Stimulated activated CD4-positive, alpha-beta T cell treated with anti-CD3 and anti-CD28 coated beads, TNF-alpha, amount 100 ng/mL, for 4 hours (primary cell): ENCODE data around the gene CD226.
"Not testable (repeated sequence)": the region's sequence is repeated elsewhere in the genome, so short reads cannot be mapped to it uniquely, and the experiment has no call there.

Source experiments
- DNase-seq, 3 experiments: peaks; one replicate each; pipeline ENCODE4 v3.0.0-alpha.2; 2020; ENCODE audit warnings: low read depth in 3 of 3

Gene CD226

DNA sequence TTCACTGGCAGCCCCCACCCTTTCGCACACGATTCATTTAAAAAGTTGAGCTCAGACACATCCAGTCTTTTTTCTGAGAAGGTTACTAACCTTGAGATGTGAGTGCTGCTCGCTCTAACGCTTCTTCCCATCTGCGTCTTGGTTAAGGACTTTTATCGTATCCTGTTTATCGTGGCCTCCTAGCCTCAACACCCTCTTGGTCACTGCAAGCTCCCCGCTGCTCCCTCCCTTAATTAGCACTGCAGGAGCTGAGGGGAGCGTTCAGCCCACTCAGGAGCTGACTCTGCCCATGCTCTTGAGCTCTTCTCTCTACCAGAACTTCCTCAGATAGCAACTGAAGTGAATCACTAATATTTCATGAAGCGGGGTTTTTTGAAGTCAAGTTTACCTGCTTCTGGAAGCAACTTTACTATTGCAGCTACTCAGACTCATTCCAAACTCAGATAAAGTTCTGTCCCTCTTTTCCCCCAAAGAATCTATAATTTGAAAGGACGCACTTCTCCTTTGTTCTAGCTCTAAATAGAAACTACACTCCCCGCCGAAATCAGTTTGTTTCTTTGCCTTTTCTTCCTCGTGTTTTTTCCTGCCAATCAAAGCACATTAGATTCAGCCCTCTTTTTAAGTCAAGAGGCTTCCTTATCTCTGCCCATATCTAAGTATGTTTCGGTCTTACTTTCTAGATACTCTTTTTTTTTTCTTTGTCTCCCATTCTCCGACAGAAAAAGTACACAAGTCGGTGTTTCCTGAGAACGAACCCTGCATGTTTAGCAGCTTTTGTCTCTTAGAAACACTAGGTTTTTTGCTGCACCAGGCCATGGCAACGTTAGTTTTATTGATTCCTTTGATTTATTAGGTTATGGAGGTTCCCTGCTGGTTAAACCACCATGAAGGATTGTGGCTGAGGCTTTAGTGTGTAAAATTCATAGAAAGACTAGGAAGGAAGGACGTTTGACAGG, 9.3 kb upstream of the CD226 start:
- no peak for DNase-seq

DNA sequence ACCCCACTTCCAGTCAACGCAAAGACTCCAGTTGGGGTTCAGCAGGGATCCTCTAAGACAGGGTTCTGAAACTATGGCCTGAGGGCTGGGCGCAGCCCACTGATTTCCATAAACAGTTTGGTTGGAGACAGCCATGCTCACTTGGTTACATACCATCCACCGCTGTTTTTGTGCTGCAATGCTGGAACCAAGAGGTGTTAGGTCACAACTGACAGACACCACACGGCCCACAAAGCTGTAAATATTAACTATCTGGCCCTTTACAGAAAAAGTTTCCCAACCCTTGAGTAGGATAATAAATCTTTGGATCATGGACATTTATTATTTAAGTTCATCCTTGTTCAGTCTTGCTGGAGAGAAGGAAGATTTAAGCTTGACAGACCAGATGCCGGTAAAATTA, 8.4 kb upstream of the CD226 start:
- DNase-seq: no peak

DNA sequence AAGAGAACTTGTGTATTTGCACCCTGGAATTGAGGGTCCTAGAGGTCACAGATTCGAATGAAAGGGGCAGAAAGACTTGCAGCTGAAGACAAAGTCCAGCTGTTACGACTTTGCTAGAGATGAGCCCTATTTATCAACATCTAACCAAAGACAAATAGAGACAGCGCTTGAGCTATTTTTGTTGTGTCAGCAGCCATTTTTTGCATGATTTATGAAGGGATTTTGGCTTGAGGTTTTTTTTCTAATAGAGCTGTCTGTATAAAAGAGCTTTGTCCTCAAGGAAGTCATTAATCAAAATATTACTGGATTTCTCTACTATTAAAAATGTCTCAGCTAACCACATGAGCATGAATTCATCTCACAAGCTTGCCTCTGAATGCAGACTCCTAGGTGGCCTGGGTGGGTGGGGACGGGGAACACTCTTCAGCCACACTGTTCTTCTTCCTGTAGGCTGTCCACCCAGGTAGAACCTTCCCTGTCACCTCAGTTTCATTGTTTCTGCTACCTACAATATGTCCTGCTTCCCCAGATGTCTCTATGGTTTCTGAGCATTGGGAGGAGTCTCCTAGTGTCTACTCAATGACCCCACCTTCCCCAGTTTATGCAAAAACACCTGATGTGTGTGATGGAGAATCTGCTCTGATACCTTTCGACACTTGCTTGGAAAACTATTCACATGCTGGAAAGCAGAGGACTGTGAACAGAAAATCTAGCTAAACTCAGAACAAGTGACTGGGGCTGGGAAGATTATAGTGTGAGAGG, 7.2 kb upstream of the CD226 start:
- no peak for DNase-seq

DNA sequence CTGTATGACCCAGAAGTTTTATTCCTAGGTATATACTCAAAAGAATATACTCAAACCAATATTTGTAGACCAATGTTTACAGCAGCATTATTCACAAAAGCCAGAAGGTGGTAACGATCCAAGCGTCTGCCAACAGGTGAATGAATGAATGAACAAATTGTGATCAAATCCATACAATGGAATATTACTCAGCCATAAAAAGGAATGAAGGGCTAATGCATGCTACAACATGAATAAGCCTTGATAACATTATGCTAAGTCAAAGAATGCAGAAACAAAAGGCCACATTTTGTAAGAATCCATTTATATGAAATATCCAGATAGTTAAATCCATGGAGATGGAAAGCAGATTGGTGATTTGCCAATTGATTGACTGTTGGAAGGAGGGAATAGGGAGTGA, 5.5 kb upstream of the CD226 start:
- DNase-seq: no peak

DNA sequence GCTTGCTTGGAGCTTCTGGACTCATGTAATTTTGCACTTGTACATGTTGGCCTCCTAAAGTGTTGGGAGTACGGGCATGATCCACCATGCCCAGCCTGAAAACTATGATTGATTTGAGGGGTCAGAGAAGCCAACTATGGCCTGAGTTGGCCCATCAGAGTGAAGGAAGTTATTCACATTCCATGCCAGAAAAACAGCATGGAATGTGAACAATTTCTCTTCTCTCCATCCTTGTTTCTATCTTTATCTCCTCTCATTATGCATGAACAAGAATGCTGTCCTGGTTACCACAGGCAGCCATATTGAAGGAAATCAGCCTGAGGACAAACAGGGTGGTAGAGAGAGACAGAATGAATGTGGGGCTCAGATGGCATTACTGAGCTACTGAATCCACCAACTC, 3.5 kb upstream of the CD226 start:
- no peak for DNase-seq

DNA sequence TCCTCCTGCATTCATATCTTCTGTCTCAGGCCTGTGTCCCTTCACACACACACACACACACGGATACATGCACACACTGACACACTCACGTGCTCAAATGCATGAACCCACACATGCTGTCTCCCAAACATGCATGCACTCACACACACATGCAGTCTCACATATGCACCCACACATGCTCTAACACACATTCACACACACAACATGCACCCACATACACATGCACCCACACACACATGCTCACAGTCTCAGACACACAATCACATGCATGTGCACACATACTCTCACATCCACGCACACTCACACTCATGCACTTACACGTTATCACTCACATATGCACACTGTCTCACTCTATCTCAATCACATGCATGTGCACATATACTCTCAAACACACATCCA, 1.9 kb upstream of the CD226 start:
- no peak for DNase-seq

DNA sequence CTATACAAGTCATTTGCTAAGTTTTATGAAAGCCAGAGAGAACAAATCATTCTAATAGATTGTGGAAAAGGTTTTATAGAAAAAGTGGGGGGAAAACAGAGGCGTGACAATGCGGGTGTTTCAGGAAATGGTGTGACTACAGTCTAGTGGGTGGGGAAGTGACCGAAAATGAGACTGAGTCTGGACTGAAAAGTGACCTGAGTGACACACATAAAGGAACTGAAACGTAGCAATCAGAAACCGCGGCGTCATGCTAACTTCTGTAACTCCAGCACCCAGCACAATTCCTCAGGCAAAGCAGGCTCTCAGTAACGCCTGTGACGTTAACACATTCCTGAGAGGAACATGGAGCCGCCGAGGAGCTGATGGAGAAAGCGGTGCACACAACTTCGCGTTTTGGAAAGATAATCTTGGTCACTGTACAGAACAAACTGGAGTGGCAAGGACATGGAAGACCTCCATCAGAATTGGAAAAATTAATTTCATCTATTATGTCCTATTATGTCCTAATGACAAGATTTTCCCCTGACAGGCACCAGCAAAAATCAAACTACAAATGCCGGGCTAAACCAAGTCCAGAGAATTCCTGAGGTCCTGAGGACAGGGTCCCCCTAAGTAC, 1.4 kb upstream of the CD226 start:
- DNase-seq: no peak

DNA sequence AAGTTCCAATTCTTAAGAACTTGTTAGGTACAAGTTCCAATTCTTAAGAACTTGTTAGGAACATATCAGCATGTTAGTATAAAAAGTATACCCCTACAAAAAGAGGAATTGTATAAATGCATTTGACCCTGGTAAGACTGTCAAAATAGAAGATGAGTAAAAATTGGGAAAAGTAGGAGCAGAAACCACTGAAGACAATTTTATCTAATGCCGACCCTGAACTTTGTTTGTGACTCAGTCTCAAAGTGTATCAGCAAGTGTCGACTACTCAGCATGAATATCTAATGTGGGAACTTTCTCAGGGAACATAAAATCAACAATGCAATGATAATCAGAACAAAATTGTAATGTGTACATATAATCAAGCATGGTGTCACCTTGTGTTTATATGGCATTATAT, 583 bp upstream of the CD226 start:
- DNase-seq: no peak

DNA sequence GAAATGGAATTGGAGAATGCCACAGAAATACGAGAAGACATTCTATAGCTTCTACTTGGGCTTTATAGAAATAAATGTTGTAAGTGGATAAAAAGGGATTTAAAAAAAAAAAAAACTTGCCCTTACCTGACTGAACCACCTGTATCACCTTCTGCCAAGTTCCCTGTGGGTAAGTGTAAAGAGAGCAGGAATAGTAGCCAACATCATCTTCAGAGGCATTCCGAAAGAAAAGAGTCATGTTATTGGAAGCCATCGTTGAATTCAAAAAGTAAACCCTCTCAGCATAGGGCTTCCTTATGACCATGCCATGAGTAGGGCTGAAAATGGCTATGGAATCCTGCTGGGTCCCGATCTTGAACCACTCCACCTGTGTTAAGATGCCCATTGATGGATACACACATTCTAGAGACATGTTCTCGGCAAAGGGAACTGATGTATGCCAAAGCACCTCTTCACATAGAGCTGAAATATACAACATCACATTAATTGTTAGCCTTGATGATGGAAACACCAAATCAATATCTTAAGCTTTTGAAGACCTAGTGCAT, 991 bp downstream of the CD226 start:
- no peak for DNase-seq

DNA sequence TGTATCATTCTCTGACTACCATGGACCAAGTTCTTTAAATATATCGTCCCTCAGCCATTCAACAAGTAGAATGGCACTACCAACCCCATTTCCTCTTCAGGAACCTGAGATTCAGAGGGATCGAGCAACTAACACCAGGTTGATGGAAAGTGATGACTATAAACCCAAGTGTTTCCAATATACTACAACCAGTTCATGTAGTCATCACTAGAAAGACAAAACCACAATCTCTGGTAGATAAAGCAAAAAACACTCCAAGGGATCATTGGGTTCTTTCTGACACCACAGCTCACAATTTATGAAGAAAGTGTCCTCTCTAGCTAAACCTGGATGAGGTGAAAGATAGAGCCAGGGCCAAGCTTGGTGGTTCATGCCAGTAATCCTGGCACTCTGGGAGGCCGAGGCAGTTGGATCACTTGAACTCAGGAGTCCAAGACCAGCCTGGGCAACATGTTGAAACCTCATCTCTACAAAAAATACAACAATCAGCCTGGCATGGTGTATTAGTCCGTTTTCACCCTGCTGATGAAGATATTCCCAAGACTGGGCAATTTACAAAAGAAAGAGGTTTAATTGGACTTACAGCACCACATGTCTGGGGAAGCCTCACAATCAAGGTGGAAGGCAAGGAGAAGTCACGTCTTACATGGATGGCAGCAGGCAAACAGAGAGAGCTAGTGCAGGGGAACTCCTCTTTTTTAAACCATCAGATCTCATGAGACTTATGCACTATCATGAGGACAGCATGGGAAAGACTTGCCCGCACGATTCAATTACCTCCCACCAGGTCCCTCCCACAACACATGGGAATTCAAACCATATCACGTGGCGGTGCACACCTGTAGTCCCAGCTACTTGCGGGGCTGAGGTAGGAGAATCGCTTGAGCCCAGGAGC, 2.2 kb downstream of the CD226 start:
- no peak for DNase-seq

DNA sequence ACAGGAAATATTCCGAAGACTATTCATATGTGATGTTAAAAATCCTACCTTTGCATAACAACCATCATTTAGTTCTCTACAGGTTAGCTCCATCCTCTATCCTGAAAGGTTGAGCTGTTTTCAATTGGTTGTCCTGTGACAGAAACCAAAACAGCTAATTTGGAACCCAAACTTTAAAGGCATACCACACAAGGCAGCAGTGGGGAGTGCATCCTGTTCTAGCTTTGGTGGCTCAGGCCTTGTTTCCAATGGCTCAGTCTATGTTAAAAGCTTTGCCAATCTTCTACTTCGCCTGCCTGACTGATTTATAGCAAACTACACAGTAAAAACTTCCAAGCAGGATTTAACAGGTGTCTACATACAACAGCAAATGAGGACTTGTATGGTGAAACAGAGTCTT, 3.2 kb downstream of the CD226 start:
- no peak for DNase-seq

DNA sequence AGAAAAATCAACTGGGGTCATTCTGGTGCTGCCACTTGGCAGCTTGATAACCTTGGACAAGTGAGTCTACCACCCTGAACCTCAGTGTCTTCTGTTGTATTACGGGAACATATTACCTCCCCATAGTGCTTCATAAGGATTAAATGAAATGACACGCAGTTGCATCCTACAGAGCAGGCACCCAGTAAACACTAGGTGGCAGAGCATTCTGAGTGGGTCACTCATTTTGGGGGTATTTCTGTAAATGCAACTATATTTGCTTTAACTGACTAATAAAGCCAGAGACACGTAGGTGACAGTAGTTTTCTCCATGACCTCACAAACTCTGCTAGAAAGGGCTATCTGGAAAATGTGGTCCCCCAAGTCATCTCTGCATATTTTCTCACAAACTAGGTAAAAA, 4.7 kb downstream of the CD226 start:
- no peak for DNase-seq

DNA sequence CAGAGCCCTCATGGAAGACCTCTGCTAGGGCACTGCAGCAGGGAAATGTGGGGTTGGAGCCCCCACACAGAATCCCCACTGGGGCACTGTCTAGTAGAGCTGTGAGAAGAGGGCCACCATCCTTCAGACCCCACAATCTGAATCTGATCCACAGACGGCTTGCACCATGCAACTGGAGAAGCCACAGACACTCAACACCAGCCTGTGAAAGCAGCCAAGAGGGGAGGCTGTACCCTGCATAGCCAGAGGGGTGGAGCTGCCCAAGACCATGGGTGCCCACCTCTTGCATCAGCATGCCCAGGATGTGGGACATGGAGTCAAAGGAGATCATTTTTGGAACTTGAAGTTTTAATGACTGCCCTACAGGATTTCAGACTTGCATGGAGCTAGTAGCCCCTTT, 6.5 kb downstream of the CD226 start:
- DNase-seq: no peak

DNA sequence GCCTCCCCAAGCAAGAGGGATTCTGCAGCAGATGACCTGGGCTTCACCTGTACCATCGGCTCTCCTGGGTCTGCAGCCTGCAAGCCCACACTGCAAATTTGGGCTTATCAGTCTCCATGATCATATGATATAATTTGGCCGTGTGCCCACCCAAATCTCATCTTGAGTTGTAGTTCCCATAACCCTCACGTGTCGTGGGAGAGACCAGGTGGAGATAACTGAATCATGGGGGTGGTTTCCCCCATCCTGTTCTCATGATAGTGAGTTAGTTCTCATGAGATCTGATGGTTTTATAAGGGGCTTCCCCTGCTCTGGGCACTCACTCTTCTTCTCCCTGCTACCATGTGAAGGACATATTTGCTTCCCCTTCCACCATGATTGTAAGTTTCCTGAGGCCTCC, 7.9 kb downstream of the CD226 start:
- not testable (repeated sequence) for DNase-seq

DNA sequence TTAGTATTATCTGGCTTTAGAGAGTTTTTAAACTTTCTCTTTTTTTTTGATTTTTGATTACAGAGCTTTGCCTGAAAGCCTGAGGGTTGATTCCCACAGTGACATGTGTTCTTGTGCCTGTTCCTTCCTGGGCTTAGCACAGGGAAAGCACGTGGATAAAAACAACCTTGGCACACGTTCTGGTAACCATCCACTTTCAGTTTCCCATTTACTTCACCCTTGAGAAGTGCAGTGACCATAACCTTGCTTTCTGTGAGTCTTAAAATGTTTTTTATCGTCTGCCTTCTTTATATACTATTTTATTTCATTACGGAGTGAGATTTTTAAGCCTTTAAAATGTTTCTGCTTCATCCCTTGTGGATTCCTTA, 11.5 kb downstream of the CD226 start:
- DNase-seq: no peak

DNA sequence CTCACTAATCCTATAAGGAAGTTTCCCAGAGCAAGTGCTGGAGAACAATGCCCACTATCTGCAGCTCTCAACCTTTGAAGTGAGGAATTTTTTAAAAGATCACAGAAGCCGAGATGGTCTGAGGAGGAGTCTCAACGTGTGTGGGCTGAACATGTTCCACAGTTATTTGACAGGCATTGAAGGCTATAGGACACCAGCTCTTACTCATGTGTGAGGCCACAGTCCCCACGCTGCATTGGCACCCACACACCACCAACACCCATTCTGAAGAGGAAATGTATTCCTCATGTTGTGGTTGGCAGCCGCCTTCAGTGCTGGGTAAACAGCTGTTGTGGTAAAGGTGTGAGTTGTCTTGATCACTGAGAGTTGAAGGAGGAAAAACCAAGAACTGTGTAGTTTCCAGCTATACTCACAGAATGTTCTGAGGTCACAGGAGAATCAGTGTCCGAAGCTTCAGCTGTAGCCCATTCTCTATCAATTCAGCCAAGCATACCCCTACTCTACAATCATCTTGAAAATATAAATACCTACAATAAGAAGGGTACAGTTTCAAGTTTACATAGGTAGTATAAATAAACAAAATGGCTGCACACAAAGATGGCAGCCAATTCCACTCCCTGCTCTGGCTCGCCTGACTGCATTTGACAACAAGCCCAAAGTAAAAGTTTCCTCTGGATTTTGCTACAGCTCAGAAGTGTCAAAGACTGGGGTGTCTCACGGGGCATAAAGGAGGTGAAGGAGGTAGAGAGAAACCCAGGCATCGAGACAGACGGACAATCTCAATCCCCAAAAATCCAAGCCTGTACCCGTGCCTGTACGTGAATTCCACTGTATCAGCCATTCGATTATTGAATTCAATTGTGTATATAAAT, 12.1 kb downstream of the CD226 start:
- peak; percentile 44 to 77 (median 74) for DNase-seq

DNA sequence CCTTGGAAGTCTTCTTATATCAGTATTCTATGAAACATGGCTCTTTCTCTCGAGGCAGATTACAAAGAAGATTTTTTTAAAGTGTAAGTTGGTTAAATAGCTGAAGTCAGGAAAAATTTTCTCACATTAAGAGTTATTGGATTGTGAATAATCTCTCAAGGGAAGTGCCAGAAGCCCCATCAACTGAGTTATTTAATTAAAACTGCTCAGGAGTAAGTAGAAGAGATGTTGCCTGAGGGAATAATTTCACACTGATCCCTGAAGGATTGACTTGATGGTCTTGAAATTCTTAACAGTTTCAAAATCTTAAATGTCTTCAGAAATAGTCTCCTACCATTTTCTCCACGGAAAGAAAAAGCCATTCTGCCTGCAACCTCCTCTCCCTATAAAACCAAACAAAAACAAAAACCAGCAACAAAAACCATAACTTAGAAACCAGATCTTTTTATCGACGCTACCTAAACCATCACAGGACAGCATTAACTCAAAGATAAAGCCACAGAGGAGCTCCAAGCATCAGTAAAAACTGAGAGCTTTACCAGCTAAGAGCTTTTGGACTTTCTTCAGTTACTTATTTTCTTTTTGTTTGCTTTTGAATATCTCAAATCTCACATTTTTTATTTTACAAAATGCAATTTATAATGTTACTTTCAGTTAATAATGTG, 12.9 kb downstream of the CD226 start:
- DNase-seq: no peak

DNA sequence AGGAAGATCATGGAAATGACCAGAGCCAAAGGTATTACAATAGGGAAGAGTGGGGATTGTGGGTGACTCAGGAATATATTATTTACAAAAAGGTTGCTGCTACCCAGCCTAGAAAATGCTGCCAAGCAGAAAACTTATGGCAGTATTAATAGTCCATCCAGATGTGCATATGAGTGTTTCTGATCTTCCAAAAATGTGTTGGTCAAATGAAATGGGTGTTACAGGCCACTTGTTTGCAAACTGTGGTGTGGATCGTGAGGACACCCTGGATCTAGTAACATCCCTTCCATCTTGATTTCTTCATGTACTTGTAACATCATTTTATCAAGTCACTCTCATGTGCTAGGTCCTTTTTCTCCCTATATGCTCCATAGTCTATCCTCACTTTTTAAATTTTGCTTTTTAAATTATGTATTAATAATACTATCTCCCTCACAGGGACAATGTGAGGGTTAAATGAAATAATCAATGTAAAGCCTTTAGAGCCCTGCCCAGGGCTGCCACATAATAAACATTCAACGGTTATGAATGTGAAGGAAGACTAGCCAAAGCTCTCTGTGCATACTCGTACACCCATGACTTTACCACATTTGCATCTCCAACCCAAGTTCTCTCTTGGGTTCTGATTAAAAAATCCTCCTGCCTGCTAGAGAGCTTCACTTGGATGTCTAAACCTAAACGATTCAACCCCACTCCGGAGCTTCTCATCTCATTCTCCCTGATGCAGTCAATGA, 18.5 kb downstream of the CD226 start:
- no peak for DNase-seq

DNA sequence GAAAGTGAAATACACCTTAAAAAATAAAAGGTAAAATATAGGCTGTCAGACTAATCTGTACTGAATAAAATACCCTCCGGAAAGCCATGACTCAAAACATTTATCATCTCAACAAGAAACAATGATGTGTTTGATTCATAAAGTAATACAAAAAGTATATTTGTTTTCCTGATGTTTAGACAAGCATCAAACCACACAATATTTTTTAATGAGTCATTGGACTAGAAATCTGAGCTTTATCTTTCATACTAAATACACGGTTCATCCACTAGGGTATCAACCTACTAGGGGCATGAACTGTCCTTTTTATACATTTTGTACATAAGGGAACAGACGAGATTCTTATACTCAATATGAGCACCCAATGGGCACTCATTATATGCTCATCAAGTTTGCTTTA, 31.3 kb downstream of the CD226 start:
- DNase-seq: no peak
